Measurements from ENCODE around the gene CCL3. TPM values are rescaled to one million over a fixed set of nuclear protein-coding genes. Genes with fewer than 3 reads are reported as not detected.

CCL3 gene
- total RNA-seq (1 to 10 TPM in 1 of 4 donors, under 1 TPM in 2, not detected in 1; 0.25 to 3.6 (median 0.30) TPM), polyA plus RNA-seq (under 1 TPM; 0.06 to 0.34 (median 0.22) TPM)
- long read RNA-seq, donor 1 = 0 reads
- long read RNA-seq, donor 2 = 0 reads

GRCh38 chr17:36089888-36090836, at the start of gene CCL3:
CCL3 (minus strand) TSS chr17:36090143; CDS start chr17:36090058, 85 bp downstream.
- Histone ChIP-seq H3K36me3 (ENCODE audit: insufficient read depth in 1 of 2, low read depth in 1 of 2) (no peaks in the 10 kb centered on the region), H3K27me3 (ENCODE audit: insufficient read depth in 3 of 3, low read length in 2 of 3) (peaks cover 0 to 1% (median 0%) of the 10 kb centered on the region in 3 donors), H3K27ac (peak within 1 kb of the TSS; percentile 4), H3K4me1 (no peaks in the 10 kb centered on the region), H3K4me3 (no peak within 1 kb of the TSS), H3K9me3 (no peaks in the 10 kb centered on the region)
- ATAC-seq = peak in 2 of 4 donors; percentile 28 to 50
- WGBS, 3 donors = 54 to 58% (median 56%) methylated on average over 9 of the region's 9 CpGs
- intact Hi-C loops (cut with DNase I) = no loop called here
- peak in 1 of 2 donors; percentile 64 for DNase-seq
- no peak for TF ChIP-seq CTCF (IDR thresholded peaks at IDR 0.05)

GRCh38 chr17:36136439-36136838, 46.5 kb upstream of the CCL3 start:
- Histone ChIP-seq H3K4me1 (no peaks in the 10 kb centered on the region), H3K4me3 (no peak overlapping the region), H3K36me3 (ENCODE audit: insufficient read depth in 1 of 2, low read depth in 1 of 2) (no peaks in the 10 kb centered on the region), H3K27me3 (ENCODE audit: insufficient read depth in 3 of 3, low read length in 2 of 3) (peaks cover 0 to 4% (median 3%) of the 10 kb centered on the region in 3 donors), H3K9me3 (no peaks in the 10 kb centered on the region), H3K27ac (no peak overlapping the region)
- DNase-seq (no peak), ATAC-seq (no peak)
- no peak for TF ChIP-seq CTCF (IDR thresholded peaks at IDR 0.05)
- intact Hi-C loops (cut with DNase I) = loop anchor here in 1 of 2 donors (10.0 kb wide), 1 partner anchor 338 kb away; no protein-coding TSS in a partner anchor
- WGBS, 3 donors = 39 to 49% (median 47%) methylated on average over 1 of the region's 1 CpG

- H3K4me3 ChIP-seq = no peak overlapping the region
- H3K27ac ChIP-seq = no peak overlapping the region
- DNase-seq (no peak), ATAC-seq (no peak)
- intact Hi-C loops (cut with DNase I) = loop anchor here in 1 of 2 donors (10.0 kb wide), 1 partner anchor 339 kb away; no protein-coding TSS in a partner anchor
- H3K36me3 ChIP-seq (ENCODE audit: insufficient read depth in 1 of 2, low read depth in 1 of 2) = no peaks in the 10 kb centered on the region
- H3K4me1 ChIP-seq = no peaks in the 10 kb centered on the region
- TF ChIP-seq CTCF (IDR thresholded peaks at IDR 0.05) = no peak
- H3K9me3 ChIP-seq = no peaks in the 10 kb centered on the region
- H3K27me3 ChIP-seq (ENCODE audit: insufficient read depth in 3 of 3, low read length in 2 of 3) = peaks cover 0 to 4% (median 1%) of the 10 kb centered on the region in 3 donors
- 74 to 88% (median 75%) methylated on average over 1 of the region's 1 CpG for WGBS, 3 donors
Measured at GRCh38 chr17:36136036-36136435, 46.1 kb upstream of the CCL3 start.

GRCh38 chr17:36135465-36135864, 45.5 kb upstream of the CCL3 start:
- intact Hi-C loops (cut with DNase I) = loop anchor here in 1 of 2 donors (10.0 kb wide), 1 partner anchor 339 kb away; no protein-coding TSS in a partner anchor
- H3K36me3 ChIP-seq (ENCODE audit: insufficient read depth in 1 of 2, low read depth in 1 of 2) = no peaks in the 10 kb centered on the region
- H3K4me3 ChIP-seq = no peak overlapping the region
- H3K4me1 ChIP-seq = no peaks in the 10 kb centered on the region
- peaks cover 0 to 4% (median 0%) of the 10 kb centered on the region in 3 donors for H3K27me3 ChIP-seq (ENCODE audit: insufficient read depth in 3 of 3, low read length in 2 of 3)
- TF ChIP-seq CTCF (IDR thresholded peaks at IDR 0.05) = no peak
- no peak for DNase-seq
- ATAC-seq = no peak
- no peaks in the 10 kb centered on the region for H3K9me3 ChIP-seq
- H3K27ac ChIP-seq = no peak overlapping the region
- WGBS, 3 donors = 76 to 85% (median 79%) methylated on average over 4 of the region's 4 CpGs
